NCI-H510A treated with DMSO at 0.1 percent for 48 hours (cell line): ENCODE results near the gene CACTIN.
"Not testable (repeated sequence)": the region's sequence is repeated elsewhere in the genome, so short reads cannot be mapped to it uniquely, and the experiment has no call there.

ENCODE experiments used
- DNase-seq: peaks from one replicate; lab custom pipeline; 2025; lab: John Stamatoyannopoulos, UW

Gene CACTIN

GRCh38 chr19:3626473-3627350 lies at the start of gene CACTIN:
Gene CACTIN, minus strand, starts transcription at chr19:3626790. Its CDS starts 28 bp downstream, at chr19:3626762.
- DNase-seq = peak; percentile 87

- DNase-seq = no peak
These were observed 48.4 kb upstream of the CACTIN start for GRCh38 chr19:3674784-3675543.

GRCh38 chr19:3673506-3674439 lies 47.2 kb upstream of the CACTIN start:
- no peak for DNase-seq

- no peak for DNase-seq
These were observed 46.4 kb upstream of the CACTIN start for GRCh38 chr19:3672993-3673392.

GRCh38 chr19:3672575-3672948 lies 46.0 kb upstream of the CACTIN start:
- no peak for DNase-seq

- no peak for DNase-seq
These were observed 45.3 kb upstream of the CACTIN start for GRCh38 chr19:3671680-3672574.

- no peak for DNase-seq
These were observed 44.4 kb upstream of the CACTIN start for GRCh38 chr19:3670796-3671679.

- no peak for DNase-seq
These were observed 43.6 kb upstream of the CACTIN start for GRCh38 chr19:3669947-3670795.

- DNase-seq = no peak
These were observed 42.7 kb upstream of the CACTIN start for GRCh38 chr19:3669082-3669946.

- DNase-seq = no peak
These were observed 41.9 kb upstream of the CACTIN start for GRCh38 chr19:3668331-3669081.

- no peak for DNase-seq
These were observed 41.2 kb upstream of the CACTIN start for GRCh38 chr19:3667766-3668165.

GRCh38 chr19:3667037-3667638 lies 40.5 kb upstream of the CACTIN start:
- DNase-seq = no peak

- not testable (repeated sequence) for DNase-seq
These were observed 39.9 kb upstream of the CACTIN start for GRCh38 chr19:3666545-3666856.

GRCh38 chr19:3665681-3666544 lies 39.3 kb upstream of the CACTIN start:
- DNase-seq = no peak

- DNase-seq = no peak
These were observed 38.5 kb upstream of the CACTIN start for GRCh38 chr19:3664879-3665642.
